HG03066 (cell line): ENCODE measurements around the gene MTX1.

Source experiments
- ATAC-seq: cut with Tn5 transposase; IDR thresholded peaks from one replicate; pipeline ENCODE4 v1.9.1; 2021; ENCODE audit warnings: low read depth; ENCODE audit not compliant: unreplicated experiment

The MTX1 gene

DNA sequence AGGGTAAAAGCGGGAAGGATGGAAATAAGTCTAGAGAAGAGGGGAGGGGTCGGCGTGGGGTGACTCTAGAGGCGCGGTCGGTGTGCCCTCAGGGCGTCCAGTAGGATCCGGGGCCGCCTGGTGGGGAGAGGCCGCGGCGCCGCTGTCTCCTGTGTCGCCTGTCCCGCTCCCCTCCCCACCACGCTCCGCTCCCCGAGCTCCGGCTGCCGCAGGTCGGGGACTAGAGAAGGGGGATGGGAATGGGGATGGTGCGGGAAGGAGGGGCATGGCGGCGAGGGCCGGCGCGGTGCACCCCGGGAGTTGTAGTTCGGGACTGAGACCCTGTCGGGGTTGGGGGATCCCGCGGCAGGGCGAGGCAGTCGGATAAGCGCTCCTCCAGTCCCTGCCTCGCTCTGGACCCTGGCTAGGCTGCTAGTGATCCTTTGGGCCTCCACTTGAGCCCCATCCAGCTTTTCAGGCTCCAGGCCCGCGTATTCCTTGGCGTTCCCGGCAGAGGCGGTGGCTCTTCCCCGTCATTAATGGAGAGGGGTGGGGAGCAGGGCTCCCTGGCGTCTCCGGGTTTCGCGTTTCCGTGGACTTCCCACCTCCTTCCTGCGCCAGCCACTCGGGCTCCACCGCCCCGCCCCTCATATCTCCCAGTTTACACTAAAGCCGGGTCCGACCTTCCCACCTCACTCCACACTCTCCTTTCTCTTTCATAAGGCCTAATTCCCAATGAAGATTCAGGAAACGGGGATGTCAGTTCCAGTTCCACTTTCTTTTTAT, 46.9 kb downstream of the MTX1 start, which contains the start of gene ENTREP3:
Gene ENTREP3, minus strand, starts transcription at position 241 of the 765 bp plus-strand sequence. CDS start 606 bp downstream, outside the sequence.
- peak; percentile 50 for ATAC-seq

- no peak for ATAC-seq
Measured at GRCh38 chr1:155256058-155256852, 47.8 kb downstream of the MTX1 start.

DNA sequence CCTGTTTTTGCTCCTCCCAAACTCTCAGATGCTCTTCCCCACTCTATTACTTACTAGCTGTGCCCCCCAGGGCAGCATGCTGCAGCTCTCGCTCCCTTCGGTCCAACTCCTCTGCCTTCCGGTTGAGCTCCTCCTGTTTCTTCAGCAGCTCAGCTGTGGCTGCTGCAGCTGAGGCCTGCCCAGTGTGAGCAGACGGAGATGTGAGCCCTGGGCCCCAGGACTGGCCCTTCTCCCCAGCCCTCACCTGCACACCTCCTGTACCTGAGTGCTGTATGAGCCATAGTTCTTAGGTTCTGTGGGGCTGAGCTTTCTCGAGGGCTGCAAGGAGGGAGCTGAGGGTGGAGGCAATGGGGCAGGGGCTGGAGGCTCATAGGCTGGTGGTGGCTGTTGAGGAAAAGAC, 51.8 kb downstream of the MTX1 start:
- no peak for ATAC-seq

- ATAC-seq: no peak
Measured at GRCh38 chr1:155261493-155261851, 53.0 kb downstream of the MTX1 start.

- peak; percentile 98 for ATAC-seq
Measured at GRCh38 chr1:155261852-155262673, 53.6 kb downstream of the MTX1 start, which contains the start of gene SCAMP3. TSS of gene SCAMP3 (minus strand) at chr1:155262360. CDS start at chr1:155262151, 209 bp downstream.

DNA sequence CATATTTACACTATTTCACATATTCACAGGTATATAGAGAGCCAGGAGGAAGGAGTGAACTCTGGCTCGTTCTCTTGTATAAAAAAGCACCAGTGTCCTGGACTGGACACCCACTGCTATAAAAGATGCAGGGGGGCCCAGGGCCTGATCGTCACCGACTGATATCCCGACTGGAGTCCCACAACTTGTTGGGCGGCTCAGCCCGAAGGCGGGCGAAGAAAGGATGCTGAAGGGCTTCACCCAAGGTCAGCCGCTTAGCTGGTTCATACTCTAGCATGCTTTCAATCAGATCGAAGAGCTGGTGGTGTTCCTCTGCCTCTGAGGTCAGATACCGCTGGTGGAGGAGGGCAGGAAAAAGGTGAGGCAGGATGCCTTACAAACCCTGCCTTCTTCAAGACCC, 54.6 kb downstream of the MTX1 start:
- ATAC-seq: no peak
